Measurements from ENCODE around the gene MB. TPM values are rescaled to one million over a fixed set of nuclear protein-coding genes. Genes with fewer than 3 reads are reported as not detected.

Gene MB
- total and polyA plus RNA-seq, 4 donors: 1.3 to 3.1 (median 1.8) TPM

GRCh38 chr22:35633520-35633919 is 16.4 kb upstream of the MB start:
- H3K27me3 ChIP-seq (ENCODE audit: control insufficient read depth in 3 of 3, insufficient read depth in 3 of 3, low read length in 2 of 3): no peaks in the 10 kb centered on the region
- no peak overlapping the region for H3K27ac ChIP-seq (ENCODE audit: low read depth in 1 of 2, low read length in 1 of 2)
- no peaks in the 10 kb centered on the region for H3K9me3 ChIP-seq (ENCODE audit: control insufficient read depth in 4 of 4, insufficient read depth in 3 of 4, low read length in 3 of 4)
- no peak overlapping the region for H3K4me3 ChIP-seq
- DNase-seq (no peak), ATAC-seq (ENCODE audit: insufficient read depth, low FRiP score) (no peak)
- H3K9ac ChIP-seq (ENCODE audit: insufficient read depth in 1 of 2, low read length in 2 of 2): no peak overlapping the region
- H3K36me3 ChIP-seq (ENCODE audit: control insufficient read depth in 4 of 4, insufficient read depth in 4 of 4, low read length in 4 of 4): no peaks in the 10 kb centered on the region
- WGBS, 2 donors: 82 to 91% methylated on average over 18 of the region's 18 CpGs
- no peak for TF ChIP-seq CTCF (IDR thresholded peaks at IDR 0.05; ENCODE audit: control extremely low read depth, extremely low read depth)
- peaks cover 0 to 17% (median 10%) of the 10 kb centered on the region in 5 donors for H3K4me1 ChIP-seq (ENCODE audit: control insufficient read depth in 5 of 5, insufficient read depth in 5 of 5, low read length in 5 of 5)

GRCh38 chr22:35632935-35633334 is 15.8 kb upstream of the MB start:
- no peak for TF ChIP-seq CTCF (IDR thresholded peaks at IDR 0.05; ENCODE audit: control extremely low read depth, extremely low read depth)
- no peak for ATAC-seq (ENCODE audit: insufficient read depth, low FRiP score)
- DNase-seq: no peak
- H3K9me3 ChIP-seq (ENCODE audit: control insufficient read depth in 4 of 4, insufficient read depth in 3 of 4, low read length in 3 of 4): no peaks in the 10 kb centered on the region
- H3K27me3 ChIP-seq (ENCODE audit: control insufficient read depth in 3 of 3, insufficient read depth in 3 of 3, low read length in 2 of 3): no peaks in the 10 kb centered on the region
- no peak overlapping the region for H3K27ac ChIP-seq (ENCODE audit: low read depth in 1 of 2, low read length in 1 of 2)
- H3K4me1 ChIP-seq (ENCODE audit: control insufficient read depth in 5 of 5, insufficient read depth in 5 of 5, low read length in 5 of 5): peaks cover 0 to 13% (median 7%) of the 10 kb centered on the region in 5 donors
- no peak overlapping the region for H3K4me3 ChIP-seq
- H3K9ac ChIP-seq (ENCODE audit: insufficient read depth in 1 of 2, low read length in 2 of 2): no peak overlapping the region
- H3K36me3 ChIP-seq (ENCODE audit: control insufficient read depth in 4 of 4, insufficient read depth in 4 of 4, low read length in 4 of 4): no peaks in the 10 kb centered on the region
- WGBS, 2 donors: 73 to 77% methylated on average over 3 of the region's 3 CpGs

DNA sequence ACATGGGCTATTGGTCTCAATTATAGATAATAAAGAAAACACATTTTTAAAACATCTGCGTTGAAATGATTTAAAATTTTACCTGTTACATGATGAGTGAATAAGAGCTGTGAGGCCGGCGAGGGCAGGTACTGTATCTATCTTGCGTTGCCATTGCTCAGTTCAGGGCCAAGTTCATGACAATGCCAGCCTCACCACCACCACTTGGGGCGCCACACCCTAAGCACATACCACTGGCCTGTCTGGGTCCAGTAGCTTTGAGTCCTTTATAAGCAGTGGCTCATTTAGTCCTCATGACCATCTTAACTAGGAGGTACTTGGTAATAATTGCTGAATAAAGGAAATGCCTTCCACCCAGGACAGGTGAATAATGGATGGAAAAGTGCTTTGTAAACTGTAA is 14.5 kb upstream of the MB start:
- ATAC-seq (ENCODE audit: insufficient read depth, low FRiP score): no peak
- no peak for DNase-seq
- no peak overlapping the region for H3K4me3 ChIP-seq
- no peak overlapping the region for H3K9ac ChIP-seq (ENCODE audit: insufficient read depth in 1 of 2, low read length in 2 of 2)
- H3K9me3 ChIP-seq (ENCODE audit: control insufficient read depth in 4 of 4, insufficient read depth in 3 of 4, low read length in 3 of 4): no peaks in the 10 kb centered on the region
- H3K27ac ChIP-seq (ENCODE audit: low read depth in 1 of 2, low read length in 1 of 2): no peak overlapping the region
- WGBS, 2 donors: 75% methylated on average over 5 of the region's 5 CpGs
- peaks cover 0 to 10% (median 0%) of the 10 kb centered on the region in 5 donors for H3K4me1 ChIP-seq (ENCODE audit: control insufficient read depth in 5 of 5, insufficient read depth in 5 of 5, low read length in 5 of 5)
- H3K36me3 ChIP-seq (ENCODE audit: control insufficient read depth in 4 of 4, insufficient read depth in 4 of 4, low read length in 4 of 4): no peaks in the 10 kb centered on the region
- no peak for TF ChIP-seq CTCF (IDR thresholded peaks at IDR 0.05; ENCODE audit: control extremely low read depth, extremely low read depth)
- no peaks in the 10 kb centered on the region for H3K27me3 ChIP-seq (ENCODE audit: control insufficient read depth in 3 of 3, insufficient read depth in 3 of 3, low read length in 2 of 3)

DNA sequence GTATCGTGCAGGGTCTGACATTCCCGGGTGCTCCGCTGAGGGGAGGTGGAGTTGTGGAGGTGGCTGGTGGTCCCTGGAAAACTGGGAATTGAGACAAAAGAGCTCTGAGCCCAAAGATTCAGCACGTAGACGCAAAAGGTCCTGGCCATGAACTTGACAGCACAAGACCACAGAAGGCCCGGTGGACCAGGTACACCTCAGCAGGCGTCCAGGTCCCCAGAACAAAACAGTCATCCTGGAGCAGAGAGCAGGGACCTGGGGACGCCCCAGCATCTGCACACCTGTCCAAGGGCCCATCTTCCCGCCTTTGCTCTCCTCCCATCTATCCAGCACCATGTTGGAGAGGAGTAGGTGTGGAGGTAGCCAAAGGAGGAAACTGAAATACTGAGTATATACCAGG is 13.8 kb upstream of the MB start:
- 96% methylated on average over 9 of the region's 9 CpGs for WGBS, 2 donors

More for the DNA sequence above, 13.8 kb upstream of the MB start:
- Histone ChIP-seq H3K9ac (ENCODE audit: insufficient read depth in 1 of 2, low read length in 2 of 2) (no peak overlapping the region), H3K4me3 (no peak overlapping the region), H3K27me3 (ENCODE audit: control insufficient read depth in 3 of 3, insufficient read depth in 3 of 3, low read length in 2 of 3) (no peaks in the 10 kb centered on the region), H3K9me3 (ENCODE audit: control insufficient read depth in 4 of 4, insufficient read depth in 3 of 4, low read length in 3 of 4) (no peaks in the 10 kb centered on the region), H3K36me3 (ENCODE audit: control insufficient read depth in 4 of 4, insufficient read depth in 4 of 4, low read length in 4 of 4) (no peaks in the 10 kb centered on the region), H3K4me1 (ENCODE audit: control insufficient read depth in 5 of 5, insufficient read depth in 5 of 5, low read length in 5 of 5) (peaks cover 0 to 10% (median 0%) of the 10 kb centered on the region in 5 donors), H3K27ac (ENCODE audit: low read depth in 1 of 2, low read length in 1 of 2) (peak overlapping the region in 1 of 2 donors; percentile 30)
- no peak for DNase-seq
- TF ChIP-seq CTCF (IDR thresholded peaks at IDR 0.05; ENCODE audit: control extremely low read depth, extremely low read depth): no peak
- no peak for ATAC-seq (ENCODE audit: insufficient read depth, low FRiP score)
